HG02870 (cell line): ENCODE measurements around the gene FBXO24.
"Not testable (repeated sequence)": the region's sequence is repeated elsewhere in the genome, so short reads cannot be mapped to it uniquely, and the experiment has no call there.

Experiments
- ATAC-seq: cut with Tn5 transposase; IDR thresholded peaks from one replicate; pipeline ENCODE4 v1.9.1; 2021; ENCODE audit warnings: mild to moderate bottlenecking, moderate library complexity; ENCODE audit not compliant: unreplicated experiment

FBXO24 gene

DNA sequence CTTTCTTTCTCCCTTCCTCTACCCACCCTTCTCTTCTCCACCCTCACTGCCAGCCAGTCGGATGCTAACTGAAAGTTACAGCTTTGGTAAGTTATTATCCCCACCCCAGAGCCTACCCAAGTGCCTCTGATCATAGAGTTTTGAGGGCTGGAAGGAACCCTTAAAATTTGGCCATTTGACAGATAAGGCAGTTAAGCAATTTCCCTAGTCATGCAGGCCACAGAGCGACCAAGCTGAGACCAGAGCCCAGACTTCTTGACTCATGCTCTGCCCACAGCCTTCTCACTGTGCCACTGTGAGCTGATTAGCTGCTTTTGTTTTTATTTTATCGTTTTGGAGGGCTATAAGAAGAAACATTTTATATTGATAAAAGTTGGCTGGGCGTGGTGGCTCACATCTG is 29.6 kb upstream of the FBXO24 start:
- no peak for ATAC-seq

DNA sequence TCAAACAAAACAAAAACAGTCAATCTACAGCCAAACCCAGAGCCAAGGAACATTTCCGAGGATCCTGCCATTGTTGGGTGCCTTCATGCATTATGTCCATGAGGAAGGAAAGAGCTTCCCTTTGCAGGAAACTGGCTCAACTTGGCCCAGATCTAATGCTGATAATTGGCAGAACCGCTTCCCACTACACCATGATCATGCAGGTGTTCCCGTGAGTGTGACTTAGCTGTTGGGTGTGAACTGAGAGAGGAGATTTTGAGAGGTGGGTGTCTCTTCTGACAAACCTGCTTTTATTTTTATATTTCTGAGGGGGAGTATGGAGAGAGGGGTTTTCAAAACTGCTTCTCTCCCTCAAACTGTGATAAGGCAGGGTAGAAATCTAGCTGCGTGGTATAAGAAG is 27.0 kb upstream of the FBXO24 start:
- no peak for ATAC-seq

DNA sequence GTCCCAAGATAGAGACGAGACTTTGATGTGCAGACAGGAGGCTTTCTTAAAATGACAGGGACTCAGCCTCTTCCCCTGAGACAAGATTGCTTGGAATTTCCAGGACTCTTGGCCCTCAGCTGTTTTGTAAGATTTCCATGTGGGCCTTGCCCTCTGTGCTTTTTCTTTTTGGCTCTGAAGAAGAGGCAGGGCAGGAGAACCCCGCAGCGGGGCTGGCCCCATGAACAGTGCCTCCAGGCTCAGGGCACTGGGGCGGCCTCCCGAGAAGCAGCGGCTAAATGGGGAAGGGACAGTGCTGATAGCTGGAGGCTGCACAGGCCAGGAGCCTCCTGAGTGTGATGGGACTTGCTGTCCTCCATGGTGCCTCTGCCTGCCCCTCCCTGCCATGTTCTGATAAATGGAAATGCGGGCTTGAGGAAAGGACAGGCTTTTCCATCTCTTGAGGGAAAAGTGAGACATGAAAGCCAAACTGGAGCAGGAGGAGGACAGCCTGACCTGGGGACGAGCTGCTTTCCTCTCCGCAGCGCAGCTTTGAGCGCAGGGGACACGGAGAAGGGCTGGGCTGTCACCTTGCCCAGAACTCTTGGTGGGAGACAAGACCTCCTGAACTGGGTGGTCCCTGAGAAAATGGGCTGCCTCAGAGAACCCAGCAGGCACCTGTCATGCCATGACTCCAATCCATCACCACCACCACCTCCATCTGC is 24.5 kb upstream of the FBXO24 start:
- no peak for ATAC-seq

DNA sequence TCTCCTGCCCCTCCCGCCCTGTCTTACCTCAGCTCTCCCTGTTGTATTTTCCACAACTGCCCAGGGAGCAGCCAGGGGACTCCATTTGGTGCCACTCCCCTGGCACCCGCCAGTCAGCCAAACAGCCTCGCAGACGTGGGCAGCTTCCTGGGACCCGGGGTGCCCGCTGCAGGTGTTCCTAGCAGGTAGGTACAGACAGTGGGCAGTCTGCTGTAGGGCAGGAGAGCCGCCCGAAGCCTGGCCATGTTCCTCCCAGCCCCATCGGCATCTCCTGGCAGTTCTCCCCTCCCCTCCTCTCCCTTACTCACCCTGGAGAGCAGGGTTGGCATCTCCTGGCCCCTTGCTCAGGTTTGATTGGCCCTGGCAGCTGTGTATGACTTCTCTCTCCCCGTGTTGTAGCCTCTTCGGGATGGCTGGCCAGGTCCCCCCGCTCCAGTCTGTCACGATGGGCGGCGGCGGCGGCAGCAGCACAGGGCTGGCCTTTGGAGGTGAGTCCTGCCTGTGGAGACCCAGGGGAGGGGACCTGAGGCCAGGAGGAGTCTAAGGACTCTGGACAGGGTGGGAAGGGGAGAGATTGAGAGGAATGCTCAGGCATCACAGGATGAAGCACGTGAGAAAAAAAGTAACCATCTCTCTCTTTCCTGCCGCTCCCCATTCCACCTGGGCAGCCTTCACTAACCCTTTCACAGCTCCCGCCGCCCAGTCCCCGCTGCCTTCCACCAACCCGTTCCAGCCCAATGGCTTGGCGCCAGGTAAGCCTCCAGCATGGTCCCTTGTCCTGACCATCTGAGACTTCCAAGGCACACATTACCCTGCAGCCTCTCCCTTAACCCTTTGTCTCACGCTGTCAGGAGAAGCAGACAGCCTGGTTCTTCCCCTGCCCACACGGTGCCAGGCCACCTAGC is 23.7 kb upstream of the FBXO24 start:
- ATAC-seq: no peak

DNA sequence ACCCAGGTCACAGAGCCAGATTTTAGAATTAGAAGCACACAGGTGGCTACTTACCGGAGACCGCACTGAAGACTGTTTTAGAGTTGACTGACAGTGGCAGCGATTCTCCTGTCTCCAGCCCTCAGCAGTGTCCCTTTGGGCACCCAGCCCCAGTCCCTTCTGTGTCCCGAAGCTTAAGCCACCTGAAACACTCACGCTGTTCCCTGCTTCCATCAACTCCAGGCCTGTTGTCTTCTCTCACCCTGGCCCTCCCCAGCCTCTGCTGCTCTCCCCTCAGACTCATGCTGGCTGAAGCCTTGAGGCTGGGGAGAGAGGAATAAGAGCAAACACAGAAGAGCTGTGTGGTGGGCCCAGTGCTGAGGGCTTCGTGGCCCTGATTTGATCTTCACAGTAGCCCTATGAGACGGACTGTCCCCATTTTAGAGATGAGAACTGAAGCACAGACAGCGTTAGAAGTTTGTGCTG is 23.0 kb upstream of the FBXO24 start:
- ATAC-seq: no peak

DNA sequence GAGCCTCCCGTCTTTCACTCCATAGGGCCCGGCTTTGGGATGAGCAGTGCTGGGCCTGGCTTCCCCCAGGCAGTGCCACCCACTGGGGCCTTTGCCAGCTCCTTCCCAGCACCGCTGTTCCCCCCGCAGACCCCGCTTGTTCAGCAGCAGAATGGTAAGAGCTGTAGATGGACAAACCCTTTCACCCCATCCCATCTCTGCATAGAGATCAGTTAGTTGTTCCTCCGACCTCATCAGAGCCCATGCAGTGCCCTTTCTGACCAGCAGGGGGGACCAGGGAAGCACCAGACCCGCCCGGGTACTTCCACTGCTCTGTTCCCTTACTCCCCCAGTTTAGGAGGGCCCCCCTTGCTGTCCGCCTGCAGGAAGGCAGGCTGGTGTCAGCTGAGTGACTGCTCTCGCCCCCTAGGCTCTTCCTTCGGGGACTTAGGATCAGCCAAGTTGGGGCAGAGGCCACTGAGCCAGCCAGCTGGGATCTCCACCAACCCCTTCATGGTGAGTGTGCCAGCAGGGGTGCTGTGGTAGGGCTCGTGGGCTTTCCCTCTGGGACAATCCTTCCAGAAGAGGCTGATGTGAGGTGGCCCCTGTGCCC is 22.2 kb upstream of the FBXO24 start:
- ATAC-seq: no peak

DNA sequence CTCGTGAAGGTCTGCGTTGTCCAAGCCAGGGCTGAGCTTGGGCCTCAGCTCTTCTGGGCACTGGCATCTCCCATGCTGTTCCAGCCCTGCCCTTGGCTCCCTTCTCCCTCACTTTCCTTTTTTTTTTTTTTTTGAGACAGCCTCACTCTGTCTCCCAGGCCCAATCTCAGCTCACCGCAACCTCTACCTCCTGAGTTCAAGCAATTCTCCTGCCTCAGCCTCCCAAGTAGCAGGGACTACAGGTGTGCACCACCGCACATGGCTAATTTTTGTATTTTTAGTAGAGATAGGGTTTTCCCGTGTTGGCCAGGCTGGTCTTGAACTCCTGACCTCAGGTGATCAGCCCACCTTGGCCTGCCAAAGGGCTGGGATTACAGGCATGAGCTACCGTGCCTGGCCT is 21.7 kb upstream of the FBXO24 start:
- ATAC-seq: not testable (repeated sequence)

DNA sequence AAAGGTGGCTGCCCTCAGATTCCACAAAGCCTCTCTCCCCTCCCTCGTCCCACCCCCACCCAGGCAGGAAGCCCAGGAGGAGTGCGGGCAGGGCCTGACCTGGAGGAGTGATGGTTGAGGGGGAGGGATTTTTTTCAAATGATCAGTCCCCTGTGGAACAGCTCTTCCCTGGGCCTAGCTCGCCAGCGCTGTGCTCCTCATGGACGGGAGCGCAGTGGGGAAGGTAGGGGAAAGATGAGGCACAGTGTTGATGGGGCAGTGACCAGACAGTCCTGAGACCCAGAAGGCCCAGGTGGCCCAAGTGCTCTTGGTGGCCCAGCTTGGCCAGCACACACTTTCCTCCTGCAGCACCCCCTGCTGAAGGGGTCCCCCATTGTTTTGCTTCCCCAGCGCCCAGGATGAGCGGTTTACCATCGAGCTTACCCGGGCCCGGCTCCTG is 21.0 kb upstream of the FBXO24 start:
- no peak for ATAC-seq

DNA sequence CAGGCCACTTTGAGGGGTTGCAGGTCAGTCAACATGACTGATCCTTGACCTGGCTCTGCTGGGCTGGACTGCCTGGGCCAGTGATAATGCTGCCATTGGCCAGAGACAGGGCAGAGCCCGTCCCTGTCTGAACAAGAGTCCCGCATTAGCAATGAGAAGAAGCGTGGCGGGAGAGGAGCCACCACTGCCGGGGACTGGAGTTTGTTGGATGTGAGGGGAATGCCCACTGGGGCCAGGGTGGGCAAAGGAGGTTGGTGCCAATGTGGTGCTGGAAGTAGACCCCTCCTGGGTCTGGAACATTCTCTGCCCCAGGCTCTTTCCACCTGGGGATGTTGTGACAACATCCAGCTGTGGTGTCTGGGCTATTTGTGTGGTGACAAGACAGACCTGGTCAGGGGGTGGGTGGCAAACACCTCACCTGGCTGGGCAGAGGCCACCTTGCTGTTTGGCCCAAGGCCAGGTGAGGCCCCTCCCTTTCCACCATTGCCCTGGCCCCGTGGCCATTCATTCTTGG is 20.1 kb upstream of the FBXO24 start:
- ATAC-seq: no peak

DNA sequence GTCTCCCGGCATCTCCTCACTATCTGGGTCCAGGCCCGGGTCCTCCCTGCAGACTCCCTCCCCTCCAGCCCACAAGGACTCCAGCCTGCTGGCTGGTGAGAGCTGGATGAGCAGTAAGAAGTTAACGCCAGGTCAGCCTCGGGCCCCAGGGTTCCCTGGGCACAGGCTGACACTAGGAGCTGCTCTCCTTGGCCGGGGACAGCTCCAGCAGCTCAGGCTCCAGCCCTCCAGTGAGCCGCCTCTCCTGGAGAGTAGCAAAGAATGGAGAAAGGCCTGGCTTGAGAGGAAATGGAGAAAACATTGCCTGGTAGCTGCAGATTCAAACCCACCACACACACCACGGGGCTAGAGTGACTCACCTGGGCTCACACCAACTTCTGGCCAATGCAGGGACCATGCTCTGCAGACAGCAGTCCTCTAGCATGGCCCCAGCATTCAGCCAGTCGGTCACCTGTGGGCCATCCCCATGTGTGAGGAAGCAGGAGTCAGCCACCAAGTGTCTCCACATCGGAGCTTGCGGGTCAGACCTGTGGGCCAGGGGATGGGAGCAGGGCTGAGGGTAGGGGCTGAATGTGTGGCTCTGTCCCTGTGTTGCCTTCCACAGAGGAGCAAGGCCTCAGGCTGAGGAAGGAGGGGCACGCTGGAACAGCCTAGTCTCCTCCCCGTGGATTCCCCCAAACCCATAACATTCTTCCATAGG is 18.9 kb upstream of the FBXO24 start:
- no peak for ATAC-seq

DNA sequence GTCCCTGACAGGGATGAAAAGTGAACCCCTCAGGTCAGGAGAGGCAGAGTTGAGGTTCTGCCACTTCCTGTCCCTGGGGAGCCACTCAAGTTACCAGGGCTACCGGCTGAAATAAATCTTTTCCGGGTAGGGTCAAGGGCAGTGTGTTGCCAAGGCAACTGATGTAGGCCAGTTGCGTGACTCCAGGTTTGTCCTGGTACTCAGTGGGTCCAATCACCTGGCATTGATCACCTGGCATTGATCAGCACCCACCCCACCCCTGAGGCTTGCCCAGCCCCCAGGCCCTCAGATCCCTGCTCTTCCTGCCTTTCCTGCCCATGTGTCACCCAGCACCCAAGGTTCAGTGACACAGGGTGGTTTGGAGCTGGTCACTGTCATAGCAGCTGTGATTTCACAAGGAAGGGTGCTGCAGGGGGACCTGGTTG is 18.4 kb upstream of the FBXO24 start:
- ATAC-seq: no peak

DNA sequence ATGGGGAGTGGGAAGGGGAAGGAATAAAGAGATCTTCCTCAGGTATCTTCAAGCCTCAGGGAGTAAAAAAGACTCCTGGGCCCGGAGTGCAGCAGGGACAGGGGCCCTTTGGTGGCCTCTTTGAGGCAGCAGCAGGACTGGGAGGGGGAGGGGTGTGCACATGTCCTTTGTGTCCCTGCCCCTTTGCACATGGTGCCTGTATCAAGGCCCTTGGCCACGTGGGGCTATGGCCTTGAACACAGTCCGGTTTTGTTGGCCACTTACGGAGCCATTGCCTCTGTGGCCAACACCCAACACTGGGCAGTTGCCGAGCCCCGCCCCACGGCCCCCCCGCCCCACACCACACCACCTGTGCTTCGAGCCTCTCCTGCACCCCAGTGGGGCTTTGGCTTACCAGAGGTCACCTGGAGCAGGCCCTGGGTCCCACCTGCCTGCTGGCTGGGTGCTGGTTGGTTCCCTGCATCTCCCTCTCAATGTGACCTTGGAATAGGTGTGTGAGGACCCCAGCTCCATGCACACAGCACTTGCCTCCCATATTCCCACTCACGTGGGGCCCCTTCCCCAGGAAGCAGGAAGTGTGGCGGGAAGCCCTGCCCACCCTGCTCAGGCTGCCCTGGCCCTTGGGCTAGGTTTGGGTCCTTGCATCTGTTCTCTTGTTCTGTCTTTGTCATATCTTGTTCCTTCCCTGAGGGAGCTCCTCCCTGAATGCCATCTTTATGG is 17.8 kb upstream of the FBXO24 start:
- no peak for ATAC-seq

DNA sequence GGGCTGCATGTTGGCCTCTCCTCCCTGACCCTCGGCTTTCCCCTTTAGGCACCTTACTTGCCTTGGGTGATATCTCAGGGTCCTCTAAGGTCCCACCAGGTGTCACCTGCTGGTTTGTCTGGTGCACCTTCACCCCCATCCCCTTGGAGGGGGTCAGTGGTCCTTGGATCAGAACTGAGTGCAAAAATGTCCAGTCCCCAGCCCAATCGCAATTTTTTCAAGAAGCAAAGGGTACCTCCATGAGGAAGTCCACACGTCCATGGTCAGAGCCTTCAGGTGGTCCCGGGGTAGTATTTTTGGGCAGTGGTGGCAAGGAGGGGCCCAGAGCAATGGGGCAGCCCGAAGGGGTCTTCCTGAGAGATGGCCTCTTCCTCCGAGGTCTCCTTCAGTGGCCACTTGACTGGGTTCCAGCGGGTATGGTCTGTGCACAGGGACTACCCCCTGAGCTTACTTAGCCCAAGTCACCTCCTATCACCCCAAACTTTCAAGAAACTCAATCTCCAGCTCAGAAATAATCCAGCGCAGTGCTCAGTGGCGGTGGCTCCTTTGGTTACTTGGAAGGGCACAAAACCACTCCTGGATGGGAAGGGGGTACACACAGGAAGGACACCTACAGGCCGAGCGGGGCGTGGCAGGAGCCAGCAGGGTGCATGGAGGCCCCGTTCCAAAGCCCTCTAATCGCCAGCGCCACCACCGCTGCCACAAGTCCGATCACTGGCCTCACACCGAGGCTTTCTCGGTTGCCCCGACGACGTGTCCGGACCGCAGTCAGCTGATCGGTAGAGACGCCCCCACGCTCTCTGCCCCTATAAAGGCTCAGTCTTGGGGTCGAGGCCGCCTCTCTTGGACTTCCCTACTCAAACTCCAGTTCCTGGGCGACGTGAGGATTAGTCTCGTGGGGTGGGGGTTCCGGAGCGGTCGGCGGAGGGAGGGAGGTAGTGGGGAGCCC is 17.0 kb upstream of the FBXO24 start:
- ATAC-seq: no peak

DNA sequence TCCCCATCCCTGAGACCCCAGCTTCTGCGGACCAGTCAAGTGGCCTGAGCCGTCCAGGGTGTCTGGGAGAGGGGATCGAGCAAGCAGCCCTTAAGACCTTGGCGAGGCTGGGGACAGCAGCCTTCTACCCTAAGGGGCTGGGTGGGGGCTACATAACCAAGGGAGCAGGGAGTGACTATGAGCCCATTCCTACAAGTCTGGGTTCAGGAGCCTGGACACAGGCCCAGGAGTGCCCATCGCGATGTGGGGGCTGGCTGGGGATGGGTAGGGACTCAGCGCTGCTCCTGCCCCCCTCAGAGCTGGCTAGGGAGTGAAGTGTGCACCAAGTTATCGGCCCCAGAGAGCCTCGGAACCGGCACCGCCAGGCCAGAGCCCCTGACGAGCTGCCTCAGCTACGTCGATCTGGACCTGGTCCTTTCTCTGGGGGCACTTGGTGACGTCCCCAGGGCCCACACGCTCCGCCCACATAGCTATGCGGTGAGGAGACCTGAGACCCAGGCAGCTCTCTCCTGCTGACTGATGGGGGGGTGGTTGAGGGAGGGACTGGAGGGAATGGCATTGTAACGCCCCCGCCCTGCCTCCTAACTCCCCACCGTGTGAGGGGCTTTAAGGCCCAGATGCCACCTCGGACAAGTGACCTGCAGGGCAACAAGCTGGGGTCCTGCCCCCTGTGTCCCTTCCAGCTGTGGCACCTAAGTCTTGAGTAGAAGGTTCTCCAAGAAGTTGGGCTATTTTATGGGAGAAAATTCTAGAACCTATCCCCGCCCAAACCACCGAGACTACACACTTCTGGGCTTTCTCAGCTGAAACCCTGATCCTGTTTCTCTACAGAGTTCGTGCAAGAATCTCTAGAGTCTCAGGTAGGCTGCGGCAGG is 14.9 kb upstream of the FBXO24 start:
- no peak for ATAC-seq

DNA sequence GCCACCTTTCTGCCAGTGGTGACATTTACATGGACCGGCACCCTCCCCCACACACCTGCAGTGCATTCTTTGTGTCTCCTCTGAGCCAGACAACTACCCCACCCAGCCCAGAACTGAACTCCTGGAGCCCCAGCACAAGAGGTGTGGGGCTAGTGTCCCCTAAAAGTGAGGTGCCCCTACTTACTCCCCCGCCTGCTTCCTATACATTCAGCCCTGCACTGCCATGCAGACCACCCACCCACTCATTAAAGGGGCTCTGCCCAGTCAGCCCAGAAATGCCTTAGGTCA is 14.4 kb upstream of the FBXO24 start:
- ATAC-seq: no peak

DNA sequence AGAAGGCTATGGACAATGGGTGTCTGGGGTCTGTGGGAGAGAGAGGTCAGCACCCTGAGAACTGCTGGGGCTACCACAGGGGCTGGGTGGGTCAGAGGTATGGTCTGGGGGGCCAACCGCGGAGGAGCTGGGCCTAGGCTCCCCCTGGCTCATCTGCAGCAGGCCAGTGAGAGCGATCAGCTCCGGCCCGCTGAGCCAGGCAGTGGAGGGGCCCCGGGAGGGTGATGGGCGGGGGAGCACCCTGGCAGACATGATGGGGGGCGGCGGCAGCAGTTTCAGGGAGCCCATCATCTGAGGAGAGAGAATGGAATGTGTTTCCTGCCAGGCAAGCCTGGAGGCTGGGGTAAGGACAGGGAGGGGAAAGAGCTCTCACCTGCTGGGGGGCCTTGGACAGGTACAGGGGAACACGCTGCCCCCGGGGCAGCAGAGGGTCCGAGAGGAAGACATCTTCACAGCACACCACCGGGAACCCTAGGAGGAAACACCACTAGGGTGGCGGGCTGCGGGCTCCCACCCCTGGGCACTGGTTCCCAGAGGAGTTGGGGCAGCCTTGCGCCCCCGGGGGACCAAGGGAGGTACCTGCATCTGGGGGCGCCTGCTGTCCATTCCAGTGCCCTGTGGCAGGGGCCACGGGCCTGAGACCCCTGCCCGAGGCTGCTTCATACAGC is 13.7 kb upstream of the FBXO24 start:
- no peak for ATAC-seq

DNA sequence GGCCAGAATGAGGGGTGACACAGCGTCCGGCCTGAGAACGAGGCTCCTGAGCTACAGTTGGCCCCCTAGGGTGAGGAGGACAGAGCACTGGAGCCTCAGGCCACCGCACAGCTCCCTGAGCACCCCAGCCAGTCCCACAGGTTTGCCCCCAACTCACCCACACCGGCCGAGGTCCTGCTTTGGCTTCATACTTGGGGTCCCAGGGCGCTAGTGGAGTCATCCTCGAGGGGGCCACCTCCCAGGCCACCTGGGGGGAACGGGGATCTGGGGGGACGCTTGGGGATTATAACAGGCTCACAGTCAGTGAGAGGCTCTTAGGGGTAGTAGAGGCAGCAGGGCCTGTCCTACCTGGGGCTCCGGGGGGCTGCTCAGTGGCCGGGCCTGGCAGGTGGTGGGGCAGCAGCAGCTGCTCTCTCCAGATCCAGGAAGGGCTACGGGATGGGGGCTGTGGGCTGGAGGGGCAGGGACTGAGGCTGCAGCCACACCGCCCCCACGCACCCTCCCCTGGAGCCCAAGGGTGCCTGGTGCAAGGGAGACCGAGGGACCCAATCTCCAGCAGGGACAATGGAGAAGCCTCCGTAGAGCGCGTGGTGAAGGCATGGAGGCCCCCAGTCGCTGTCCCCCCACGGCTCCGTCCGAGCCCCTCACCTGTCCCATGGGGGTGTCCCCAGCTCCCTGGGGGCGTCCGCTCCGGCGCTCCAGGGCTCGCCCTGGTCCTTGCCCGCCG is 13.0 kb upstream of the FBXO24 start:
- no peak for ATAC-seq
